Endothelial cell of umbilical vein (primary cell): ENCODE measurements around the gene SMARCD3. TPM values are rescaled to one million over a fixed set of nuclear protein-coding genes. Genes with fewer than 3 reads are reported as not detected.

Experiments used
- BruUV-seq: library from RNA; stranded (reverse); fragments of 400-500 nt; replicated peaks from 2 replicates; lab custom pipeline; 2021; lab: Mats Ljungman, UMichigan
- CTCF ChIA-PET: fragments of 300-600, 350-600 bp; sonication (Branson Sonifier 250); formaldehyde crosslinking; loops from one replicate; lab custom pipeline; 2021; ENCODE audit warnings: antibody characterized with exemption, inconsistent platforms; lab: Charles Lee
- POLR2A ChIA-PET: fragments of 300-600, 350-600 bp; sonication (Branson Sonifier 250); formaldehyde crosslinking; loops from one replicate; lab custom pipeline; 2021; ENCODE audit warnings: antibody characterized with exemption, inconsistent platforms; lab: Charles Lee
- DNase-seq: peaks from one replicate; pipeline ENCODE4 v3.0.0-alpha.2; 2011; ENCODE audit warnings: low read depth, low spot score
- FAIRE-seq: peaks from 2 replicates; lab custom pipeline; 2011; peaks lifted over from hg19 to GRCh38; lab: Jason Lieb, UNC
- H2AFZ ChIP-seq: 2 replicates; pipeline ENCODE4 v1.6.0; 2012; ENCODE audit warnings: low read depth, low read length, control low read depth, inconsistent platforms
- H3K27ac ChIP-seq: 2 replicates; pipeline ENCODE4 v1.5.1; 2011; ENCODE audit warnings: low read depth, mild to moderate bottlenecking, control low read depth, low read length, moderate library complexity; ENCODE audit not compliant: insufficient read depth
- H3K27me3 ChIP-seq, 2 experiments: 2 replicates each; pipeline versions ENCODE4 v1.6.0 to v1.6.1; 2011; ENCODE audit warnings: low read length in 2 of 2, mixed read lengths in 1 of 2; ENCODE audit not compliant: control insufficient read depth in 2 of 2, insufficient read depth in 2 of 2
- H3K36me3 ChIP-seq, 2 experiments: 2 replicates in 1 of 2; 3 replicates in 1 of 2; pipeline ENCODE4 v1.5.1; 2011; ENCODE audit warnings: low read length in 2 of 2, mild to moderate bottlenecking in 1 of 2, moderate library complexity in 1 of 2; ENCODE audit not compliant: control insufficient read depth in 2 of 2, insufficient read depth in 2 of 2; ENCODE audit errors: extremely low read depth in 1 of 2
- H3K4me1 ChIP-seq: 3 replicates; pipeline ENCODE4 v1.5.1; 2011; ENCODE audit warnings: mild to moderate bottlenecking, low read length; ENCODE audit not compliant: control insufficient read depth, insufficient read depth; ENCODE audit errors: extremely low read depth
- H3K4me2 ChIP-seq: 2 replicates; pipeline ENCODE4 v1.6.1; 2011; ENCODE audit warnings: low read length, control low read depth, mixed read lengths; ENCODE audit not compliant: insufficient read depth
- H3K4me3 ChIP-seq, 3 experiments: fragments of 200-600 bp in 1 of 3; sonication (generic), shearing (Covaris generic) in 1 of 3; replicated peaks in 1 of 3; 2 replicates each; pipeline ENCODE4 v1.5.1; 2011 to 2016; ENCODE audit warnings: control low read depth in 3 of 3, low read length in 3 of 3, mild to moderate bottlenecking in 2 of 3, inconsistent platforms in 1 of 3, low read depth in 1 of 3, moderate library complexity in 1 of 3; ENCODE audit not compliant: insufficient read depth in 1 of 3
- H3K79me2 ChIP-seq: 2 replicates; pipeline ENCODE4 v1.6.0; 2012; ENCODE audit warnings: low read length, inconsistent platforms; ENCODE audit not compliant: control insufficient read depth, insufficient read depth
- H3K9ac ChIP-seq: replicated peaks from 2 replicates; pipeline ENCODE3; 2011; ENCODE audit warnings: low read length, control low read depth; ENCODE audit not compliant: insufficient read depth; ENCODE audit errors: extremely low read depth
- H3K9me1 ChIP-seq: replicated peaks from 3 replicates; pipeline ENCODE4 v1.6.0; 2011; ENCODE audit warnings: mild to moderate bottlenecking, low read length; ENCODE audit not compliant: control insufficient read depth, insufficient read depth; ENCODE audit errors: extremely low read depth
- H3K9me3 ChIP-seq: replicated peaks from 2 replicates; pipeline ENCODE4 v1.5.1; 2012; ENCODE audit warnings: low read length, inconsistent platforms; ENCODE audit not compliant: control insufficient read depth, insufficient read depth
- H4K20me1 ChIP-seq: replicated peaks from 2 replicates; pipeline ENCODE3; 2011; ENCODE audit warnings: mild to moderate bottlenecking, low read length; ENCODE audit not compliant: control insufficient read depth, insufficient read depth; ENCODE audit errors: extremely low read depth
- CTCF ChIP-seq, 2 donors: IDR thresholded peaks; 1 replicate in 1 of 2; 2 replicates in 1 of 2; pipeline ENCODE4 v1.5.1; 2011; ENCODE audit warnings: low read length in 2 of 2, mild to moderate bottlenecking in 2 of 2, moderate library complexity in 2 of 2, control low read depth in 1 of 2, inconsistent platforms in 1 of 2, low read depth in 1 of 2; ENCODE audit not compliant: insufficient read depth in 1 of 2; ENCODE audit errors: extremely low read depth in 1 of 2
- EZH2 ChIP-seq: IDR thresholded peaks from 2 replicates; pipeline ENCODE4 v1.6.1; 2012; ENCODE audit warnings: borderline replicate concordance, low read depth, mild to moderate bottlenecking, moderate library complexity, low read length, inconsistent platforms; ENCODE audit not compliant: severe bottlenecking
- FOS ChIP-seq: IDR thresholded peaks from 2 replicates; pipeline ENCODE4 v1.6.1; 2011; ENCODE audit warnings: mild to moderate bottlenecking, low read length, moderate library complexity, borderline replicate concordance; ENCODE audit not compliant: insufficient read depth
- GATA2 ChIP-seq: IDR thresholded peaks from 2 replicates; pipeline ENCODE4 v1.7.0; 2011; ENCODE audit warnings: low read depth, mild to moderate bottlenecking, moderate library complexity, mixed read lengths, low read length; ENCODE audit not compliant: insufficient read length, insufficient read depth
- JUN ChIP-seq: IDR thresholded peaks from 2 replicates; pipeline ENCODE4 v1.6.1; 2011; ENCODE audit warnings: borderline replicate concordance, low read depth; ENCODE audit not compliant: insufficient read length, insufficient read depth
- MAX ChIP-seq: IDR thresholded peaks from 2 replicates; pipeline ENCODE4 v1.6.1; 2011; ENCODE audit not compliant: insufficient read depth, insufficient read length
- MYC ChIP-seq: IDR thresholded peaks from one replicate; pipeline ENCODE4 v1.6.1; 2011; ENCODE audit warnings: mild to moderate bottlenecking, low read depth, low read length
- POLR2A ChIP-seq: IDR thresholded peaks from 2 replicates; pipeline ENCODE4 v1.6.1; 2012; ENCODE audit warnings: low read depth, mild to moderate bottlenecking, control low read depth, low read length
- POLR2AphosphoS5 ChIP-seq: IDR thresholded peaks from 2 replicates; pipeline ENCODE4 v1.6.1; 2012; ENCODE audit warnings: low read depth, mild to moderate bottlenecking, control low read depth, low read length, moderate library complexity; ENCODE audit not compliant: insufficient read depth
- dilution Hi-C: fragments of 300-500 bp; cut with MboI; formaldehyde crosslinking; loops from one replicate; pipeline ENCODE4 v1.15.0; 2019; ENCODE audit warnings: low sequenced_read_pairs; ENCODE audit not compliant: extremely low pct_ligation_motif_present
- intact Hi-C: fragments of 100-400 bp; cut with micrococcal nuclease; formaldehyde crosslinking; loops from one replicate; pipeline ENCODE4 v1.10.0; 2022
- polyA plus RNA-seq, 4 experiments: library from polyadenylated mRNA; depleted of rRNA in 3 of 4; stranded (reverse) in 3 of 4; unstranded in 1 of 4; fragments of >200 nt; gene quantifications; 2 replicates each; pipeline versions ENCODE4 v1.2.1 to v1.2.3, GENCODE V29; 2011 to 2012; ENCODE audit warnings: missing spikeins in 1 of 4
- total RNA-seq: library from RNA; stranded (reverse); gene quantifications from 2 replicates; pipeline ENCODE4 v1.2.3, GENCODE V29; 2021

The SMARCD3 gene
- total and polyA plus RNA-seq, 2 donors (not counting 3 experiments of a cell fraction or from before 2014, with no cell fraction given) = 6.1 to 8.5 TPM

- POLR2A ChIA-PET = no interaction called here
- intact Hi-C loops (no loop called here), dilution Hi-C loops (no loop called here)
- no peak overlapping the region for H3K9ac ChIP-seq
- H3K9me3 ChIP-seq = no peaks in the 10 kb centered on the region
- no peak for DNase-seq
- no peak overlapping the region for H3K4me2 ChIP-seq
- H3K27ac ChIP-seq = no peak overlapping the region
- no peaks in the 10 kb centered on the region for H3K79me2 ChIP-seq
- no peaks in the 10 kb centered on the region for H3K36me3 ChIP-seq
- H2AFZ ChIP-seq = no peak overlapping the region
- H3K27me3 ChIP-seq = peaks cover 7 to 10% of the 10 kb centered on the region in 2 experiments
- CTCF ChIA-PET = no interaction called here
- no peaks in the 10 kb centered on the region for H3K4me1 ChIP-seq
- H4K20me1 ChIP-seq = no peaks in the 10 kb centered on the region
- no peak for TF ChIP-seq POLR2AphosphoS5
- TF ChIP-seq EZH2 = no peak
- TF ChIP-seq POLR2A = no peak
- no peak for TF ChIP-seq GATA2
- no peak for TF ChIP-seq MAX
- TF ChIP-seq CTCF (IDR thresholded peaks at IDR 0.05; ENCODE audit: extremely low read depth in 1 of 2, insufficient read depth in 1 of 2, low read depth in 1 of 2, low read length in 2 of 2) = no peak
- TF ChIP-seq MYC = no peak
- no peak for TF ChIP-seq JUN
- no peak for TF ChIP-seq FOS
- no peak overlapping the region for H3K4me3 ChIP-seq
- no peaks in the 10 kb centered on the region for H3K9me1 ChIP-seq
- FAIRE-seq = no peak
- no TSS peak for BruUV-seq
Measured at GRCh38 chr7:151278949-151279348, 30.5 kb upstream of the SMARCD3 start.
